Lung (tissue), 12 donors: ENCODE results near the gene DENND2C. TPM values are rescaled to one million over a fixed set of nuclear protein-coding genes. Genes with fewer than 3 reads are reported as not detected.

Experiments used
- ATAC-seq: fragments of 200-7000 bp; cut with Tn5 transposase; one replicate; pipeline ENCODE4 v1.9.1; 2020; ENCODE audit warnings: moderate number of reproducible peaks; ENCODE audit not compliant: insufficient read depth, low FRiP score
- DNase-seq, 3 donors: peaks; one replicate each; pipeline ENCODE4 v3.0.0-alpha.2; 2013 to 2017
- H3K27ac ChIP-seq, 2 donors: one replicate each; pipeline ENCODE4 v1.5.1; 2013; ENCODE audit warnings: mild to moderate bottlenecking in 2 of 2, moderate library complexity in 2 of 2, control low read depth in 1 of 2, inconsistent platforms in 1 of 2, low read depth in 1 of 2, low read length in 1 of 2
- H3K27me3 ChIP-seq, 3 donors: one replicate each; pipeline ENCODE4 v1.5.1; 2013; ENCODE audit warnings: low read length in 2 of 3; ENCODE audit not compliant: control insufficient read depth in 3 of 3, insufficient read depth in 3 of 3
- H3K36me3 ChIP-seq, 4 donors: one replicate each; pipeline ENCODE4 v1.5.1; 2013; ENCODE audit warnings: low read length in 4 of 4, mild to moderate bottlenecking in 1 of 4, moderate library complexity in 1 of 4; ENCODE audit not compliant: control insufficient read depth in 4 of 4, insufficient read depth in 4 of 4
- H3K4me1 ChIP-seq, 5 donors: one replicate each; pipeline ENCODE4 v1.5.1; 2013; ENCODE audit warnings: low read length in 5 of 5, mild to moderate bottlenecking in 2 of 5, moderate library complexity in 1 of 5; ENCODE audit not compliant: control insufficient read depth in 5 of 5, insufficient read depth in 5 of 5
- H3K4me3 ChIP-seq: one replicate; pipeline ENCODE4 v1.5.1; 2013; ENCODE audit warnings: mild to moderate bottlenecking, control low read depth, moderate library complexity
- H3K9ac ChIP-seq, 2 donors: one replicate each; pipeline ENCODE4 v1.5.1; 2013; ENCODE audit warnings: low read length in 2 of 2, control low read depth in 1 of 2; ENCODE audit not compliant: insufficient read depth in 1 of 2
- H3K9me3 ChIP-seq, 4 donors: one replicate each; pipeline ENCODE4 v1.5.1; 2013; ENCODE audit warnings: low read length in 3 of 4, mild to moderate bottlenecking in 1 of 4, moderate library complexity in 1 of 4; ENCODE audit not compliant: control insufficient read depth in 4 of 4, insufficient read depth in 3 of 4
- CTCF ChIP-seq: IDR thresholded peaks from 2 replicates; pipeline ENCODE4 v1.5.1; 2012; ENCODE audit warnings: mild to moderate bottlenecking; ENCODE audit errors: control extremely low read depth, extremely low read depth
- WGBS, 2 donors: extraction: QIAGEN DNeasy Blood & Tissue Kit; methylation state at CpG; one replicate each; pipeline ENCODE4 v1.1.7; 2013; 5-methylcytosine and 5-hydroxymethylcytosine counted together
- polyA plus RNA-seq, 2 donors: library from polyadenylated mRNA; stranded (reverse); fragments of 200-250 nt; gene quantifications; one replicate each; pipeline ENCODE4 v1.2.1, GENCODE V29; 2013
- total RNA-seq, 2 donors: library from RNA; depleted of rRNA in 1 of 2; stranded (reverse); fragments of >200 nt in 1 of 2; gene quantifications; one replicate each; pipeline ENCODE4 v1.2.1, GENCODE V29; 2014 to 2021
- donor health status: control.
- donor health status: control.
- donor health status: Bipolar disorder and iron deficiency.
- donor health status: healthy.
- donor health status: DM: yes; HTN: yes; CAD: no.

DENND2C gene
- total and polyA plus RNA-seq, 4 donors: 1.00 to 6.1 (median 3.0) TPM

GRCh38 chr1:114586513-114587047 lies 83.3 kb downstream of the DENND2C start:
- no peaks in the 10 kb centered on the region for H3K27me3 ChIP-seq
- no peak overlapping the region for H3K27ac ChIP-seq
- peaks cover 0 to 4% (median 3%) of the 10 kb centered on the region in 4 donors for H3K36me3 ChIP-seq
- peaks cover 0 to 7% (median 3%) of the 10 kb centered on the region in 5 donors for H3K4me1 ChIP-seq
- no peak for ATAC-seq
- H3K9me3 ChIP-seq: no peaks in the 10 kb centered on the region
- H3K9ac ChIP-seq: no peak overlapping the region
- DNase-seq: no peak
- 97 to 99% methylated on average over 5 of the region's 5 CpGs for WGBS, 2 donors
- no peak overlapping the region for H3K4me3 ChIP-seq
- TF ChIP-seq CTCF: no peak

GRCh38 chr1:114585231-114585630 lies 84.6 kb downstream of the DENND2C start:
- 93 to 95% methylated on average over 1 of the region's 1 CpG for WGBS, 2 donors
- Histone ChIP-seq H3K4me1 (peaks cover 0 to 17% (median 3%) of the 10 kb centered on the region in 5 donors), H3K4me3 (no peak overlapping the region), H3K9me3 (no peaks in the 10 kb centered on the region), H3K36me3 (peaks cover under 1 to 4% (median 4%) of the 10 kb centered on the region in 4 donors), H3K27me3 (no peaks in the 10 kb centered on the region), H3K9ac (no peak overlapping the region), H3K27ac (no peak overlapping the region)
- ATAC-seq (no peak), DNase-seq (no peak)
- TF ChIP-seq CTCF: no peak

GRCh38 chr1:114581335-114582287 lies 88.2 kb downstream of the DENND2C start, which contains the start of gene BCAS2:
TSS of gene BCAS2 (minus strand) at chr1:114581615. CDS start at chr1:114581591, 24 bp downstream.
- Histone ChIP-seq H3K4me1 (peaks cover 0 to 21% (median 10%) of the 10 kb centered on the region in 5 donors), H3K36me3 (peaks cover 4 to 21% (median 7%) of the 10 kb centered on the region in 4 donors), H3K27ac (peak within 1 kb of the TSS; percentile 91 to 98), H3K27me3 (no peaks in the 10 kb centered on the region), H3K4me3 (peak within 1 kb of the TSS; percentile 97), H3K9ac (peak within 1 kb of the TSS; percentile 90 to 100), H3K9me3 (no peaks in the 10 kb centered on the region)
- 6 to 7% methylated on average over 40 of the region's 40 CpGs for WGBS, 2 donors
- ATAC-seq: peak; percentile 95
- TF ChIP-seq CTCF: no peak
- peak; percentile 99 to 100 (median 100) for DNase-seq
